Measurements from ENCODE around the gene PSME1.
A peak's percentile ranks its signal among the peaks of the same experiment; 100 is the strongest.

Gene PSME1

DNA sequence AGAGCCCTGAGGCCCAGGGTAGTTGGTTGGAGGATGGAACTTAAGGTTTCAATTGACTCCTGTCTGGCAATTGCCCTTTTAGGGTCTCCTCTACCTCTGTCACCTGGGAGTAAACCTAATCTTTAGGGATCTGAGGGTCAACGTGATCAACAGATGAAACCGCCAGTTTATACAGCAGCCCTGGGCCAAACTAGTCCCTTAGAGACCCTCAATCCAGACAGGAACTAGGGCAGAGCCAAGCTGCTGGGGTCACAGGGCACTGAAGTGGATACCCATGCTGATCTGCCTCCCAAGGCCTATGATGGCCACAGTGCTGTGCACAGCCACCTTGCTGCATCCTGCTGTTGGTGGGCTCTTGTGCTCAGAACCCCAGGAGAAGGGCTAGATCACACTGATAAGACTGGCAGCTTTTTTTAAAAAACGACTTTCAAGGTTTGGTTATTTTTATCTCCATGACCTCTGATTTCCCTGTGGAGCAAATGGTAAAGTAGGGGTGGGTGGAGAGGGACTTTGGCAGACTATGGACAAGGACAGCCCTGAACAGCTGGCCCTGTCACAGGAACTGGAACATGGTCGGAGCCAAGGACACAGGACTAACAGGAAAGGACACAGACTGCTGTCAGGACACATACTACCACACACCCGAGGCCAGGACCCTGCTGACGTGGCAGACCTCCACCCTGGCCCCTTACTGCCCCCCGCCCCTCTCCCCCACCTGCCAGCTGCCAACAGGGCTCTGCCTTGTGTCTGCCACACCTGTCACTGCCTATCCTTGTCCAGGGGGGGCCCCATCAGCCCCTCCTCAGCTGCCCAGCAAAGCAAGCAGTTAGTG is 5.1 kb upstream of the PSME1 start:
- no peak for DNase-seq

DNA sequence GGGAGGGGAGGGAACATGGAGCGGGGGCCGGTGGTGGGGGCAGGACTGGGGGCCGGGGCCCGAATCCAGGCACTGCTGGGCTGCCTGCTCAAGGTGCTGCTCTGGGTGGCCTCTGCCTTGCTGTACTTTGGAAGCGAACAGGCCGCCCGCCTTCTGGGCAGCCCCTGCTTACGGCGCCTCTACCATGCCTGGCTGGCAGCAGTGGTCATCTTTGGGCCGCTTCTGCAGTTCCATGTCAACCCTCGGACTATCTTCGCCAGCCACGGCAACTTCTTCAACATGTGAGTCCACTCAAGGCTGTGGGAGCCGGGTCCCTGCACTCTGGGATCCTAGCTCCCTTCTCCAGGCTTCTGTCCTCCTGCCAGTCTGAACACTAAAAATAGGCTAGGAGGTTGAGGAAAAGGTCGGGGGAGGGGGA is 4.4 kb upstream of the PSME1 start:
- no peak for DNase-seq

DNA sequence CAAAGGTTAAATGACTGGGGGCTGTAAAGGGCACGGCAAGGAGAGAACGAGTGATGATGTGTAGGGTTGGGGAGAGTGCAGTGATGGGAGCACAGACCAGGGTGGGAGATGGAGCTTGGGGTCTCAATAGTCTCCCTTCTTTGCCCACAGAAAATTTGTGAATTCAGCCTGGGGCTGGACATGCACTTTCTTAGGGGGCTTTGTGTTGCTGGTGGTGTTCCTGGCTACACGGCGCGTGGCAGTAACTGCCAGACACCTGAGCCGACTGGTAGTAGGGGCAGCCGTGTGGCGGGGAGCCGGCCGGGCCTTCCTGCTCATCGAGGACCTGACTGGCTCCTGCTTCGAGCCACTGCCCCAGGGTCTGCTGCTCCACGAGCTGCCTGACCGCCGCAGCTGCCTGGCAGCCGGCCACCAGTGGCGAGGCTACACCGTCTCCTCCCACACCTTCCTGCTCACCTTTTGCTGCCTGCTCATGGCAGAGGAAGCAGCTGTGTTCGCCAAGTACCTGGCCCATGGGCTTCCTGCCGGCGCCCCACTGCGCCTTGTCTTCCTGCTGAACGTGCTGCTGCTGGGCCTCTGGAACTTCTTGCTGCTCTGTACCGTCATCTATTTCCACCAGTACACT is 3.8 kb upstream of the PSME1 start:
- no peak for DNase-seq

DNA sequence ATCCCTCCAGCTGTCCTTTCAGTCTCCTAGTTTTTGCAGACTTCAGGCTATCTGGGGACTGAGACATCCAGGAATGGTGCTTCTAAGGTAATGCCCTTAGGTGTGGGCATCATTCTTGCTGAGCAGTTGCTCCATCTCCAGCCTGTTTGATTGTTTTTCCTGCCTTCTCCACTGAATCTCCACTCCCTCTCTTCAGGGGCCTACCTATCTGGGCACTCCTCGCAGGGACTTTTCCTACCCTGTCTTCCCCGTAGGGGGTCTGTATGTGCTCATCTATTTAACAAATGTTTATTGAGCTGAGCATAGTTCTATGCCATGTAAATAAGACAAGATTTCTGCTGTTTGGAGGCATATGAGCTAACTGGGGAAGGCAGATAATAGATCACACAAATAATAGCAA is 3.0 kb upstream of the PSME1 start:
- no peak for DNase-seq

DNA sequence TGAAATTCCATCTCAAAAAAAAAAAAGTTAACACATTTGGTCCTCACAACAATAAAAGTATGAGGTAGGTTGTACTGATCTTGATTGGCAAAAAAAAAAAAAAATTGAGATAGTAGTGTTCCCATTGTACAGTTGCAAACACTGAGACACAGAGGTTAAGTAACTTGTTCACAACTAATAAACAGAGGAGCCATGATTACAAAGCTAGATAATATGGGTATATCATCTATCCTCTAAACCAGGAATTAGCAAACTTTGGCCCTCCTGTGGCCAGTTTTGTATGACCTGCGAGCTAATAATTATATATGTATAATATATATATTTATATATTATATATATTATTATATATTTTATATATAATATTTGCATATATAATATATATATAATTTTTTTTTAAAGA is 2.3 kb upstream of the PSME1 start:
- no peak for DNase-seq

DNA sequence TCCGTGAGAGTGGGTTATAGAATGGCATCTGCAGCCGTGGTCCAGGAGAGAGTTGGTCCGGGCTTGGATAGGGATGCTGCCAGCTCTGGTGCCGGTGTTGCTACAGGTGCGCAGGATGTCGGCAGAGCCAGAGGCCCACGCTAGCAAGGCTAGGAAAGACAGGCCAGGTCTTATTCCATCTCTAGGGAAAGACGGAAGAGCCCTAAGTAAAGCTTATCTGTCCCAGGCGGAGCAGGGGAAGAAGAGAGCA is 485 bp upstream of the PSME1 start:
- DNase-seq, result no peak

DNA sequence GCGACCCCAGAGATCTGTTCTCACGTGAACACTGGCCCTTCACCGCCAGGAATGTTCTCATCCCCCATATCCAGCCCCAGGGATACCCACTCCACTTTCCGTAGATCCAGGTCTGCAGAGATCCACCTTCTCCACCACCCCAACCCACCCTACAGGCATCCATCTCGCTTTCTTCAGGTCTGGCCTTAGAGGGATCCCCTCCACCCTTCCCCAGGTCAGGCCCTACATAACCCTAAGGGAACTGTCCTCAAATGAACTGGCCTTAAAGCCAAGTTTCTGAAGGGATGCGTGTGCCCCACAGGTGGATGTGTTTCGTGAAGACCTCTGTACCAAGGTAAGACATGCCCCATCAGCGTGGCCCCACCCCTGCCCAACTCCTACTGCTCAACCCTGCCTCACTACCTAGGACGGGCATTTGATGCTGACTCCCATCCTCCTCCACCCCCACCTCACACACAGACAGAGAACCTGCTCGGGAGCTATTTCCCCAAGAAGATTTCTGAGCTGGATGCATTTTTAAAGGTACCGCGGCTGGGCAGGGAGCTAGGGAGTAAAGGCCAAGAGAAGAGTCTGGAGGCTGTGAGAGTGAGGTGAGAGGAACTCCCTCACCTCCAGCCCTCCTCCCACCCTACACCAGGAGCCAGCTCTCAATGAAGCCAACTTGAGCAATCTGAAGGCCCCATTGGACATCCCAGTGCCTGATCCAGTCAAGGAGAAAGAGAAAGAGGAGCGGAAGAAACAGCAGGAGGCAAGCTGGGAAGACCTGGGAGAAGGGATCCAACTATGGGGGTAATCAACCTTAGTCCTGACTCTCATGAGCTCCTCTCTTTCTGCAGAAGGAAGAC is 912 bp downstream of the PSME1 start:
- no peak for DNase-seq

DNA sequence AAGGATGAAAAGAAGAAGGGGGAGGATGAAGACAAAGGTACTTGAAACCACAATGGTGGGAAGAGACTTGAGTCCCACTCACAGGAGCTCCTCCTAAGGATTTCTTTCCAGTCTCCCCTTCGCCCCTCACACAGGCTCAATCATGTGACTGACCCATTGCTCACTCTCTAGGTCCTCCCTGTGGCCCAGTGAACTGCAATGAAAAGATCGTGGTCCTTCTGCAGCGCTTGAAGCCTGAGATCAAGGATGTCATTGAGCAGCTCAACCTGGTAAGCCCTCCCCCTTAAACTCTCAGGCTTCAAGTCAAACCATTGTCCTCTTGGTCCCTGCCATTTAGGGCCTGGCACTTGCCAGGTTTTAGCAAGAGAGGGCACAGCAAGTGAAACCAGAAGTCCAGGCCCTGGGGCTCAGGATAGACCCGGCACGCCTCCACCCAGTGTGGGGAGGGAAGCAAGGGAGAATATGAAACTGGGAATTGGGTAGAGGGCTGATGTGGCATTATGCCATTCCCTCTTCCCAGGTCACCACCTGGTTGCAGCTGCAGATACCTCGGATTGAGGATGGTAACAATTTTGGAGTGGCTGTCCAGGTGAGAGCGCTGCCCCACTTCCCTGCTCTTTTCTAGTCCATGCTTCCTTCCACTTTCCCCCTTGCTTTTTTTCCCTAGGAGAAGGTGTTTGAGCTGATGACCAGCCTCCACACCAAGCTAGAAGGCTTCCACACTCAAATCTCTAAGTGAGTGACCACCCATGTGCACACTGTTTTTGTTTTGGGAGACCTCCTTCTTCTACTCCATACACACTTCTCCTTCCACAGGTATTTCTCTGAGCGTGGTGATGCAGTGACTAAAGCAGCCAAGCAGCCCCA is 1.8 kb downstream of the PSME1 start:
- no peak for DNase-seq

DNA sequence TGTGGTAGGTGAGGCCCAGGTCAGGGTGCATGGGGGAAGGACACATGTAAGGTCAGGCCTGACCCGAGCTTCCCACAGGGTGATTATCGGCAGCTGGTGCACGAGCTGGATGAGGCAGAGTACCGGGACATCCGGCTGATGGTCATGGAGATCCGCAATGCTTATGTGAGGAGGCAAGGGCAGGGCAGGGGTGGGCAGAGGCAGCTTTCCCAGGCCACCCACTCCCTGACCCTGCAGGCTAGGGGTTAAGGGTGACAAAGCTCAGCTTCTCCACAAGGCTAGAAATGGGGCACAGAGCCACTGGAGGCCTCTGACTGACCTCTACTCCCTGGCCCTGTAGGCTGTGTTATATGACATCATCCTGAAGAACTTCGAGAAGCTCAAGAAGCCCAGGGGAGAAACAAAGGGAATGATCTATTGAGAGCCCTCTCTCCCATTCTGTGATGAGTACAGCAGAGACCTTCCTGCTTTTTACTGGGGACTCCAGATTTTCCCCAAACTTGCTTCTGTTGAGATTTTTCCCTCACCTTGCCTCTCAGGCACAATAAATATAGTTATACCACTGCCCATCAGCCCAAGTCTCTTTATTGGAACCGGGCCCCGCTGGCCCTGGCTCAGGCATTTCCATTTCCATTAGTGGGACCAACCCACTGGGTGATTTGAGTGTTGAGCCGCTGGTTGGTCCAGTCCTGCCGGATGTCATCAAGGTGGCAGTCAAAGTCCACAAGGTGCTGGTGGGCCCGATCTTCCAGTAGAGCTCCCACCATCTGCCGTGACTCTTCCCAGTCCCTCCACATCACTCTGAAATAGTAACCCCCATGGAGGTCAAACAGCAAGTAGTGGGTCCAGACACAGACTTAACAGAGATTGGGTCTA is 2.6 kb downstream of the PSME1 start:
- no peak for DNase-seq

DNA sequence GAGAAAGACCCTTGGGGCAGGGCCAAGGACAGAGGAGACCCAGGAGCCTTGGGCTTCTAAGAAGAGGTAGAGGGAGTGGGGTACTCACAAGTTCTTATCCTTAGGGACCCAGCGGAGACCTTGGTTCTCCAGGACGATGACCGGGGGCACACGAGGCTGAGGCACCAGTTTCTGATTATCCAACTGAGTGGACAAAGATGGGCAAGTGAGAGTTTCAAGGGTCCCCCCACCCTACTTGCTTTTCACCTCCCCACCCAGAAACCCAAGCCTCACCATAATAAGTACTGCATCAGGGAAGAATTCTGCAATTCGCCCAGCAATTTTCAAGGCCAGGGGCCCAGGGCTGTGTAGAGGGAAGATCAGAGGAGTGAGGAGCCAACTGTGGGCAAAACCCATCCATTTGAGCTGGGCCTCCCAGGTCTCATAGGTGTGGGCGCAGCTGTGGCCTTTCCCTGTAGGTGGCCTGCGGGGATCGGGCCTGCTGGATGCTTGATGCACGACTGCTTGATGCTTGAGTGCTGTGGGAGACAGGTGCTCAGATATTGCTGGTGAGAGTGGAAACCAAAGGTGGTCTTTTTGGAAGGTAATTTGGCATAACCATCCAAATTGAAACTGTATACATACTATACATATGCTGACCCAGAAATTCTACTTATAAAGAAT is 3.4 kb downstream of the PSME1 start:
- DNase-seq, result no peak

DNA sequence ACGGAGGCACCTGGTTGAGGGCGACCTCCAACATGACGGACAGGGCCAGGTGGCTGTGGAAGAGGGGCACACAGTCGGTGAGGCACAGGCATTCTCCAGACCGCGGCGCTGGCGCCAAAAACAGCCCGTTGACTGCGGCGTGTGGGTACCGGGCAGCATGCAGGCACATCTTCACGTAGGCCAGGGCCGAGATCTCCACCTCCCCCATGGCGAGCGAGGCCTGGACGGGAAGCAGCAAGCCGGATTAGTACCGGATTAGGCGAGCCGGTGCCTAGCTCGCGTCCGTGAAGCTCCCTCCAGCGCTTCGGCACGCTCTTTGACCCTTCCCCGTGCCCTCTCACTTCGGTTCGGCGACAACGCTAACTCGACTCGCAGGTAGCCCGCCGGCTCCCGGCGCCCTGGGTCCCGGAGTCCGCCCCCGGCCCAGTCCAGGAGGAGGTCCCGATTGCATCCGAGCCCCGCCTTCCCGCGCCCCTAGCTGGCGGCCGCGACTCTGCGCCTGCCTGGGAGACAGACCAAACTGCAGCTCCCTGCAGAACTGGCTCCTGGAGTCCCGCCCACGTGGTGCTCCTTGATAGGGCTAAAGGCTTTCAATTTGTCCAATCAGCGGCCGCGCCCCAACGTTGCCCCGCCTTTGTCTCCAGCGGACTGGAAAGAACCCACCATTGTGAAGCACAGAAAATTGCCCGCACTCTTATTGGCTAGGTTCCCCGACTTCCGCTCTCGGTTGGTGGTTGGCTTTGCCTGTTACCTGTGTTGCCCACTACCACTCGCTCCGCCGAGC is 5.3 kb downstream of the PSME1 start, which contains the start of gene EMC9:
TSS of gene EMC9 (minus strand) at position 495 of the 784 bp plus-strand sequence. CDS start at position 208, 287 bp downstream.
- DNase-seq, result peak; percentile 99

DNA sequence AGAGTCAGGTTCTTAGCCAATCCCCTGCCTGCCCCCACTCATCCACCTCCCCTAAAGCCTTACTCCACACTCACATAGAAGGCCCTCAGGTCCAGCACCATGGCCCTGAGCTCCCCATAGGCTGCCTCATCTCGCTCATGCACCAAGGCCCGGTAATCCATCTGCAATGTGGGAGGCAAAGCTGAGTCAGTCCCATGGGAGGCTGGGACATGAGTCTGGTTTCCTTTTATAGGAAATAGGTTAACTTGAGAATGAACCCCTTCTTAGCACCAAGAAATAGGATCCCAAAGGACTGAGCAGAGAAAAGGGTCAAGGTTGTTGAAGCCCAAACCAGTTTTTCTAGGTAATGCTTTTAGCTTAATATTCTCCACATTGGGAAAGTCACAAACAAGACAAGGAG is 7.5 kb downstream of the PSME1 start:
- peak; percentile 82 for DNase-seq

DNA sequence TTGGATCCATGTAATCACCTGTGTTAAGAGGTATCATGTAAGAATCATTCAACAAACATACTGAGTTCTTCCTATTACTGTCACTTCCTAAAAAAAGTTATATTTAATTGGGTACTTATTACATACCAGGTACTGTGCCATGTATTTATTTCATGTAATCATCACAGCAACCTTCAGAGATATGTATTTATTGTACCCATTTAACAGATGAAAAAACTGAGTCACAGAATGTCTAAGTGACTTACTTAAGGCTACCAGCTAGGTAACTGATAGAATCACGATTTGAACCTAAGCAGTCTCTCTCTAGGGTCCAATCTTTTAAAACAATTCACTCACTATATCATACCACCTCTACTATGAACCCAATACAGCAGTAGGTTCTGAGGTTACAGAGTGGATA is 8.5 kb downstream of the PSME1 start:
- DNase-seq, result no peak

DNA sequence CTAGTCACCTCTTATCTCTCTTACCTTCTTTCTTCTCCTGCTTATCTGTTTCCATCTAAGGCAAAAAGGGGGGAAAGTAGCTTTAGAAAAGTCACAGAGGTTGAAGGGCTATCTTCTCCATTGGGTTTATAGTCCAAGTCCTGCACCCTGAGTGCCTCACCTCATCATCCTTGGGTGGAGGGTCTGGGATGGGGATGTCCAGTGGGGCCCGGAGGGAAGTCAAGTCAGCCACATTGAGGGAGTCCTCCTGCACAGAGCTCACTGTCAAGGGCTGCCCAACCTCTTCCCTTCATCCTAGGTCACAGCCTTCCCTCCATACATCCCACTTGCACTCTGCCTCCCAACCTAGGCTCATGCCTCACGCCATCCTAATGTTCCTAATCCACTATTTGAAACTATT is 9.2 kb downstream of the PSME1 start:
- no peak for DNase-seq

DNA sequence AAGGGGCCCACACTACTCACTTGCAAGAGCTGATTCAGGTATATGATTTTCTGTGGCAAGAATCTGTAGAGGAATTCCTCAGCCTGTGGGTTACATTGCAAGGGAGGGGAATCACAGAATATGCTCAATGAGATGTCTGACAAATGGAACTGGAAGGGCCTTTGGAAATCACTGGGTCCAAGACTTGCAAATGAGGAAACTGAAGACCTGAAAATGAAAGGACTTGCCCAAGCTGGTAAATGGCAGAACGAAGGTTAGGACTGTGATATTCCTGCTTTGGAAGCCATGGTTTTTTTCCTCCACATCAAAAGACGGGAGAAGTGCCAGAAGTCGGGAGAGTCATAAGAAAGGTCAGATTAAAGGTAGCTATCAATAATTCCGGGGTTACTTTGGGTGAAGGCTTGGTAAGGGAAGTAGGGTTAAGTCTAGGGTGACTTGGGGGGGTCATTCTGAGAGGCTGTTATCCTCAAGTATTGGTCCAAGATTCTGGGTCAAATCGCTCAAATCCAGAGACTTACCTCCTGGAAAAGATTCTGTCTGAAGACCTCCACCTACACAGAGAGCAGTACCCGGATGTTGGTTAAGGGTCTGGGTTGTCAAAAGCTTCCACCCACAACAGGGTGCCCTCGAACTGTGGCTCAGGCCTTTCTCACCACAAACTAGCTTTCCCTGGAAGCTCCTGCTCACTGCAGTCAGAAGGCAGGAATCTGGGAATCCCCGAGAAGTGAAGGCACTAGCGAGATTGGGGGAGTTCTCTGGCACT is 9.9 kb downstream of the PSME1 start:
- no peak for DNase-seq

DNA sequence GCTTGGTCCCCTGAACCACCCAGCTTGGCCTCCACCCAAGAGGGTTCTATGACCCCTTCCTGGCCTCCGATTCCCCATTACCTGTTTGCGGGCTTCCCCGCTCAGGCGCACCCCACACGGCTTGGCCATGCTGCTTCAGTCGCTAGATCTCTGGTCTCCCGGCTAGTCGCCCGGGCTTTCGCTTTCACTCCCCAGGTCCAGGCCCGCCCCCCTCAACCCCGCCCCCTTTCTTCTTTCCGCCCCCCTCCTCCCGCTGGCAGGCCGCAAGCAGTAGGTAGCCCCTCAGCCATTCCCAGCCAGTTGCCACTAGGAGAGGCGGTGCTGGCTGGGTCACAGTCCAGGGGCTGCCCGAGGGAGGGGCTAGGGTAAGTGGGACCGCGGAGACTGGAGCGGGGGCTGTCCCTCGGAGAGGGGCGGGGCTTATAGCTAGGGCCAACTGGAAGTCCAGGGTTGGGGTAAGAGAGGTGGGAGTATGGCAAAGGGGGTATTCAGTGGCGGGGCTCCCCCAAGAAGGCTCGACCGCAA is 10.5 kb downstream of the PSME1 start, which contains the start of gene PSME2:
TSS of gene PSME2 (minus strand) at position 158 of the 525 bp plus-strand sequence. CDS start at position 129, 29 bp downstream.
- DNase-seq, result peak; percentile 99

DNA sequence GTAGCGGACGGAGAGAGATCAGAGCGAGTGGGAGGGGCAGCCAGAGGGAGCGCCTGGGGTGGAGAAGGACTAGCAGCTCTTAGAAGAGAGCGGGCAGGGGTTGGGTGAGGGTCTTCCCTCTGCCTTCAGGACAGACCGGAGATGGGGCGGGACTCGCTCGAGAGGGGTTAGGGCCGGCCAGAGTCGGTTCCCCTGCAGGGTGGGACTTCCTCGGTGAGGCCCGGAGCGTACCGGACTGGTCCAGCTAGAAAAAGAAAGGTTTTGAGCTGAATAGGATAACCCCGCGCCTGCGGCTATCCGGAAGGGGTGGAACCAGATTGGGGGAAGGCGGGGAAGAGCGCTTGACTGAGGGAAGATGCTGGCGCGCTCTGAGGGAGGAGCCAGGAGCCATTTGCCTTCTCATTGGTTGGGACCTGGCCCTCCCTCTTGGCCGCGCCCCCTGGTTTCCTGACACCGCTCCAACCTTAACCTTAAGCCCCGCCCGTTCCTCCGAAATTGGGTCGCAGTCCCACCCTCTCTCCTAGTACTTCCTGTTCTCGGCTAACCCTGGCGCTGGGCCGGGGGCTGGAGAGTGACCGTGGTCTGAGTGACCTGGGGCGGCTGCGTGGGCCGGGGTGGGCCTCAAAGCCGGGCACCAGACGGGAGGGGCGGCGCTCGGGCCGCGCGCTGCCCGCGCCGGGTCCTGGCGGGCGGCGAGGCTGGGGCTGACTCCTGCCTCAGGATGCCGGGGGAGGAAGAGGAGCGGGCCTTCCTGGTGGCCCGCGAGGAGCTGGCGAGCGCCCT is 11.2 kb downstream of the PSME1 start, which contains the start of gene RNF31:
TSS of gene RNF31 (plus strand) at position 521 of the 783 bp plus-strand sequence. CDS start at position 722, 201 bp downstream.
- DNase-seq, result peak; percentile 98
